H1 (cell line): Measurements from ENCODE around the gene SMIM32. TPM values are rescaled to one million over a fixed set of nuclear protein-coding genes. Genes with fewer than 3 reads are reported as not detected.

Source experiments
- CTCF ChIA-PET: fragments of 300-600 bp; sonication (Branson Sonifier 250); formaldehyde crosslinking; loops from one replicate; lab custom pipeline; 2021; ENCODE audit not compliant: partially characterized antibody; lab: Charles Lee
- POLR2A ChIA-PET: fragments of 300-600 bp; sonication (Branson Sonifier 250); formaldehyde crosslinking; loops from one replicate; lab custom pipeline; 2021; ENCODE audit warnings: inconsistent platforms; ENCODE audit not compliant: partially characterized antibody; lab: Charles Lee
- DNase-seq, 2 experiments: peaks; one replicate each; pipeline versions ENCODE4 v3.0.0 to v3.0.0-alpha.2; 2010 to 2022; ENCODE audit warnings: low spot score in 2 of 2, low read depth in 1 of 2, mixed read lengths in 1 of 2
- FAIRE-seq: peaks from 2 replicates; lab custom pipeline; 2011; peaks lifted over from hg19 to GRCh38; lab: Jason Lieb, UNC
- H2AFZ ChIP-seq: 2 replicates; pipeline ENCODE4 v1.8.1; 2012; ENCODE audit warnings: low read length, inconsistent platforms
- H2AK5ac ChIP-seq: 2 replicates; pipeline ENCODE4 v1.6.1; 2013; ENCODE audit warnings: low read depth, low read length
- H2BK120ac ChIP-seq: replicated peaks from 2 replicates; pipeline ENCODE3; 2013; ENCODE audit warnings: low read depth, low read length, inconsistent platforms
- H2BK12ac ChIP-seq: 2 replicates; pipeline ENCODE4 v1.6.1; 2013; ENCODE audit warnings: low read depth, low read length
- H2BK15ac ChIP-seq: 2 replicates; pipeline ENCODE4 v1.6.1; 2013; ENCODE audit warnings: low read length
- H2BK20ac ChIP-seq: 2 replicates; pipeline ENCODE4 v1.6.1; 2013; ENCODE audit warnings: low read length
- H2BK5ac ChIP-seq: 2 replicates; pipeline ENCODE4 v1.6.1; 2013; ENCODE audit warnings: low read depth, low read length
- H3K14ac ChIP-seq: 2 replicates; pipeline ENCODE4 v1.6.1; 2013; ENCODE audit warnings: inconsistent platforms; ENCODE audit not compliant: insufficient read length
- H3K18ac ChIP-seq: 2 replicates; pipeline ENCODE4 v1.6.1; 2013; ENCODE audit warnings: low read length; ENCODE audit errors: extremely low read depth
- H3K23ac ChIP-seq: 2 replicates; pipeline ENCODE4 v1.6.1; 2013; ENCODE audit warnings: inconsistent platforms; ENCODE audit not compliant: insufficient read length
- H3K23me2 ChIP-seq: 2 replicates; pipeline ENCODE4 v1.6.1; 2013; ENCODE audit warnings: low read depth, low read length
- H3K27ac ChIP-seq: 2 replicates; pipeline ENCODE4 v1.6.1; 2011; ENCODE audit warnings: low read depth, low read length, inconsistent platforms
- H3K27me3 ChIP-seq, 4 experiments: replicated peaks in 1 of 4; 1 replicate in 1 of 4; 2 replicates in 3 of 4; pipeline versions ENCODE4 v1.6.1 to v1.8.1; 2011 to 2013; ENCODE audit warnings: low read length in 3 of 4, mild to moderate bottlenecking in 3 of 4, inconsistent platforms in 2 of 4, mixed read lengths in 2 of 4, moderate library complexity in 1 of 4; ENCODE audit not compliant: control insufficient read depth in 3 of 4, insufficient read depth in 3 of 4; ENCODE audit errors: extremely low read depth in 1 of 4
- H3K36me3 ChIP-seq, 4 experiments: 2 replicates each; pipeline versions ENCODE4 v1.6.1 to v1.8.1; 2011 to 2013; ENCODE audit warnings: mild to moderate bottlenecking in 4 of 4, low read length in 3 of 4, moderate library complexity in 2 of 4, control low read depth in 1 of 4, inconsistent platforms in 1 of 4; ENCODE audit not compliant: insufficient read depth in 4 of 4, control insufficient read depth in 2 of 4
- H3K4ac ChIP-seq: replicated peaks from 2 replicates; pipeline ENCODE3; 2013; ENCODE audit warnings: low read length, low read depth, mixed read lengths, inconsistent platforms; ENCODE audit not compliant: insufficient read length
- H3K4me1 ChIP-seq, 4 experiments: replicated peaks in 1 of 4; 1 replicate in 1 of 4; 2 replicates in 3 of 4; pipeline versions ENCODE4 v1.6.1 to v1.8.1; 2011 to 2013; ENCODE audit warnings: low read length in 3 of 4, inconsistent platforms in 2 of 4, mixed read lengths in 1 of 4; ENCODE audit not compliant: insufficient read depth in 4 of 4, control insufficient read depth in 3 of 4
- H3K4me2 ChIP-seq, 2 experiments: 2 replicates each; pipeline versions ENCODE4 v1.6.1 to v1.8.1; 2011 to 2013; ENCODE audit warnings: low read depth in 2 of 2, low read length in 2 of 2, control low read depth in 1 of 2, inconsistent platforms in 1 of 2, mild to moderate bottlenecking in 1 of 2; ENCODE audit not compliant: insufficient read depth in 1 of 2
- H3K4me3 ChIP-seq, 4 experiments: fragments of 200-600, 300-600 bp in 1 of 4; sonication (generic), shearing (Covaris generic), sonication (Bioruptor Twin) in 1 of 4; 2 replicates each; pipeline versions ENCODE4 v1.5.1 to v1.8.1; 2011 to 2016; ENCODE audit warnings: low read length in 4 of 4, low read depth in 3 of 4, control low read depth in 2 of 4, inconsistent platforms in 2 of 4, mild to moderate bottlenecking in 2 of 4, mixed read lengths in 1 of 4, moderate library complexity in 1 of 4; ENCODE audit not compliant: insufficient read depth in 2 of 4; ENCODE audit errors: extremely low read depth in 1 of 4
- H3K56ac ChIP-seq: replicated peaks from 2 replicates; pipeline ENCODE3; 2013; ENCODE audit warnings: low read depth, mild to moderate bottlenecking, mixed read lengths, low read length, inconsistent platforms; ENCODE audit not compliant: insufficient read length
- H3K79me1 ChIP-seq: 2 replicates; pipeline ENCODE4 v1.6.1; 2013; ENCODE audit warnings: low read depth, low read length, control low read depth
- H3K79me2 ChIP-seq, 2 experiments: 2 replicates each; pipeline versions ENCODE4 v1.6.1 to v1.8.1; 2012 to 2013; ENCODE audit warnings: low read length in 2 of 2, mild to moderate bottlenecking in 2 of 2, inconsistent platforms in 1 of 2; ENCODE audit not compliant: insufficient read depth in 2 of 2, control insufficient read depth in 1 of 2
- H3K9ac ChIP-seq, 4 experiments: replicated peaks in 1 of 4; 1 replicate in 1 of 4; 2 replicates in 3 of 4; pipeline versions ENCODE4 v1.6.1 to v1.8.1; 2011 to 2013; ENCODE audit warnings: low read depth in 3 of 4, low read length in 3 of 4, control low read depth in 2 of 4, mild to moderate bottlenecking in 2 of 4, moderate library complexity in 2 of 4, inconsistent platforms in 1 of 4; ENCODE audit errors: extremely low read depth in 1 of 4
- H3K9me3 ChIP-seq, 2 experiments: 2 replicates each; pipeline versions ENCODE4 v1.6.1 to v1.8.1; 2012 to 2013; ENCODE audit warnings: mild to moderate bottlenecking in 2 of 2, moderate library complexity in 2 of 2, control low read depth in 1 of 2, inconsistent platforms in 1 of 2, low read depth in 1 of 2, low read length in 1 of 2, mixed read lengths in 1 of 2; ENCODE audit not compliant: insufficient read depth in 2 of 2
- H4K20me1 ChIP-seq, 2 experiments: replicated peaks in 1 of 2; 2 replicates each; pipeline versions ENCODE3 to v1.8.1; 2011 to 2013; ENCODE audit warnings: inconsistent platforms in 2 of 2, low read length in 2 of 2, mild to moderate bottlenecking in 1 of 2; ENCODE audit not compliant: insufficient read depth in 2 of 2, control insufficient read depth in 1 of 2
- H4K5ac ChIP-seq: 2 replicates; pipeline ENCODE4 v1.6.1; 2013; ENCODE audit warnings: low read length, low read depth, mixed read lengths, inconsistent platforms; ENCODE audit not compliant: insufficient read length
- H4K8ac ChIP-seq: 2 replicates; pipeline ENCODE4 v1.8.0; 2013; ENCODE audit warnings: mild to moderate bottlenecking, moderate library complexity, low read length, inconsistent platforms; ENCODE audit not compliant: insufficient read depth; ENCODE audit errors: extremely low read depth
- H4K91ac ChIP-seq: replicated peaks from 2 replicates; pipeline ENCODE3; 2013; ENCODE audit warnings: low read length, mixed read lengths, inconsistent platforms; ENCODE audit not compliant: insufficient read length
- CBX8 ChIP-seq: fragments of 300-800, 300-1000 bp; sonication (generic); IDR thresholded peaks from 2 replicates; pipeline ENCODE4 v1.7.1; 2016; ENCODE audit warnings: low read depth, low read length, borderline replicate concordance
- EGR1 ChIP-seq: IDR thresholded peaks from 2 replicates; pipeline ENCODE4 v1.6.1; 2011; ENCODE audit warnings: low read depth, low read length, borderline replicate concordance
- EP300 ChIP-seq, 2 experiments: IDR thresholded peaks; 1 replicate in 1 of 2; 2 replicates in 1 of 2; pipeline ENCODE4 v1.6.1; 2011 to 2012; ENCODE audit warnings: low read depth in 2 of 2, low read length in 2 of 2, mild to moderate bottlenecking in 2 of 2, borderline replicate concordance in 1 of 2, inconsistent platforms in 1 of 2, moderate library complexity in 1 of 2
- KDM4A ChIP-seq: IDR thresholded peaks from one replicate; pipeline ENCODE4 v1.7.1; 2012; ENCODE audit warnings: low read depth, mild to moderate bottlenecking, moderate library complexity, low read length, inconsistent platforms; ENCODE audit not compliant: severe bottlenecking
- KDM5A ChIP-seq: fragments of 200-600 bp; IDR thresholded peaks from 2 replicates; pipeline ENCODE4 v1.7.1; 2012; ENCODE audit warnings: mild to moderate bottlenecking, low read length, inconsistent platforms, mixed read lengths
- RNF2 ChIP-seq: fragments of 200-900, 300-1000 bp; sonication (generic); IDR thresholded peaks from 2 replicates; pipeline ENCODE4 v1.7.1; 2016; ENCODE audit warnings: borderline replicate concordance, low read depth, mild to moderate bottlenecking, antibody characterized with exemption, low read length; ENCODE audit not compliant: poor library complexity, severe bottlenecking; ENCODE audit errors: missing control alignments
- WGBS, 2 experiments: shearing (Covaris generic) in 1 of 2; methylation state at CpG; one replicate each; pipeline versions ENCODE4 v1.1.6 to v1.1.7; 2013 to 2015; ENCODE audit warnings: low lambda C conversion rate in 2 of 2, mixed read lengths in 2 of 2, inconsistent platforms in 1 of 2, low coverage in 1 of 2, missing lambda C conversion rate in 1 of 2; ENCODE audit not compliant: insufficient replicate concordance in 2 of 2, insufficient coverage in 1 of 2, insufficient read length in 1 of 2; ENCODE audit errors: extremely low coverage in 1 of 2, missing lambda C conversion rate in 1 of 2; 5-methylcytosine and 5-hydroxymethylcytosine counted together
- polyA plus RNA-seq, 7 experiments: library from polyadenylated mRNA; depleted of rRNA in 3 of 7; stranded (reverse) in 5 of 7; unstranded in 2 of 7; fragments of >200 nt in 5 of 7; fragments of 200-250 nt in 2 of 7; gene quantifications; 1 replicate in 5 of 7; 2 replicates in 1 of 7; 4 replicates in 1 of 7; pipeline versions ENCODE4 v1.2.1 to v1.2.3, GENCODE V29; 2011 to 2013; ENCODE audit warnings: missing spikeins in 2 of 7, mixed read lengths in 2 of 7
- total RNA-seq: library from RNA; stranded (reverse); fragmentation: NEBNext Ultra II Directional; extraction: Animal tissue kit (Norgen Biotek cat#: 25700); gene quantifications from 2 replicates; pipeline ENCODE4 v1.2.1, GENCODE V29; 2021
- TF ChIP-seq, protein P1 (sequence below): IDR thresholded peaks from 2 replicates; pipeline ENCODE4 v1.6.1; 2012; ENCODE audit warnings: low read length, inconsistent platforms

The SMIM32 gene
- total and polyA plus RNA-seq, 2 of the 8 experiments (the other 6 are each of a cell fraction or from before 2014, with no cell fraction given): 0.09 to 0.22 TPM

DNA sequence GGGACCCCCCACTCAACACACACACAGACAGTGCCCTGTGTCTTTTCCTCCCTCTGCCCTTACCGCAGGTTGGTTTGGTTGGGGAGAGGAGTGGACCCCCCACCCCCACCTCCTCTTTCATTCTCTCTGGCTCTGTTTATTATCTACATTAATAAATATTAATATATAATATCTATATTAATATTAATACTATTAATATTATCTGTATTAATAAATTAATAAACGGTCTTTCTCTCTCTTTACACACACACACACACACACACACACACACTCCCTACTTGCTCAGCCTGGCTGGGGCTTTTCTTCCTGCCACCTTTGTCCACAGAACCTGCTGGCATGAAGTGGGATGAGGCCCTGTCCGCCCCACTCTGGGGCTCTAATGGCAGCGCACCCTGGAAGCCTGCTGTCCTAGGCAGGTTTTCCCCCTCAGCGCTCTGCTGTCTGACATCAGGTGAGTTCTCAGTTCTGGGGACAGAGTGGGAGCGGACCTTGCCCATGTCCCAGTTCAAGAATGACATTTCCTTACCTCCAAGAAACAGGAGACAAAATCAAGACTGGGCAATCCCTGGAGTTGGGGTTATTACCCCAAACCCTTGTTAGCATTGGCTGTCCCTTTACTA, 10.5 kb upstream of the SMIM32 start:
- Histone ChIP-seq H2AK5ac (no peak overlapping the region), H4K8ac (no peak overlapping the region), H3K36me3 (no peaks in the 10 kb centered on the region), H3K79me2 (no peaks in the 10 kb centered on the region), H3K9me3 (peaks cover 0 to 5% of the 10 kb centered on the region in 2 experiments; a peak in 2 of 4 replicates), H3K14ac (no peak overlapping the region), H2AFZ (no peak overlapping the region), H3K4me2 (peak overlapping the region; percentile 58 to 64), H3K9ac (no peak overlapping the region), H2BK5ac (no peak overlapping the region), H3K4me3 (peak overlapping the region; percentile 5 to 46 (median 29); a peak in 5 of 8 replicates), H4K20me1 (peaks cover 5 to 6% of the 10 kb centered on the region in 2 experiments), H2BK120ac (no peak overlapping the region), H3K23ac (no peak overlapping the region), H3K4me1 (peaks cover 0 to 16% (median 9%) of the 10 kb centered on the region in 4 experiments; a peak in 6 of 7 replicates), H3K4ac (no peak overlapping the region), H3K27me3 (peaks cover 40 to 81% (median 78%) of the 10 kb centered on the region in 4 experiments), H3K23me2 (no peaks in the 10 kb centered on the region), H4K5ac (no peak overlapping the region), H4K91ac (no peak overlapping the region), H3K79me1 (no peaks in the 10 kb centered on the region), H3K56ac (no peak overlapping the region), H2BK15ac (no peak overlapping the region), H2BK12ac (no peak overlapping the region), H3K27ac (no peak overlapping the region), H2BK20ac (no peak overlapping the region), H3K18ac (no peak overlapping the region; the same call in 1 of the 2 replicates)
- CTCF ChIA-PET: interaction anchor here (0.9 to 5.6 kb wide), 4 partner anchors 8 to 312 kb away, joined by 3 to 43 read pairs (median 4); no protein-coding TSS in a partner anchor
- POLR2A ChIA-PET: interaction anchor here (1.0 to 2.2 kb wide), 4 partner anchors 10 to 18 kb away, joined by 3 to 9 read pairs (median 5); partner anchors contain the start of gene SMIM32
- TF ChIP-seq KDM4A (no peak), EGR1 (no peak), EP300 (IDR thresholded peaks at IDR 0.05; ENCODE audit: borderline replicate concordance in 1 of 2, low read depth in 2 of 2, low read length in 2 of 2) (no peak), RNF2 (no peak), CBX8 (no peak), KDM5A (no peak)
- TF ChIP-seq, protein P1, sequence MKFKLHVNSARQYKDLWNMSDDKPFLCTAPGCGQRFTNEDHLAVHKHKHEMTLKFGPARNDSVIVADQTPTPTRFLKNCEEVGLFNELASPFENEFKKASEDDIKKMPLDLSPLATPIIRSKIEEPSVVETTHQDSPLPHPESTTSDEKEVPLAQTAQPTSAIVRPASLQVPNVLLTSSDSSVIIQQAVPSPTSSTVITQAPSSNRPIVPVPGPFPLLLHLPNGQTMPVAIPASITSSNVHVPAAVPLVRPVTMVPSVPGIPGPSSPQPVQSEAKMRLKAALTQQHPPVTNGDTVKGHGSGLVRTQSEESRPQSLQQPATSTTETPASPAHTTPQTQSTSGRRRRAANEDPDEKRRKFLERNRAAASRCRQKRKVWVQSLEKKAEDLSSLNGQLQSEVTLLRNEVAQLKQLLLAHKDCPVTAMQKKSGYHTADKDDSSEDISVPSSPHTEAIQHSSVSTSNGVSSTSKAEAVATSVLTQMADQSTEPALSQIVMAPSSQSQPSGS: no peak
- peak in 1 of 2 experiments; percentile 45 for DNase-seq
- no peak for FAIRE-seq
- WGBS, 2 experiments: 47% methylated on average over 6 of the region's 6 CpGs; no CpG with 5 or more reads in 1 of the 2 experiments
